GM12872 (cell line): ENCODE results near the gene CD44.

Experiments
- TF ChIP-seq, protein P1 (sequence below): IDR thresholded peaks from 3 replicates; pipeline ENCODE4 v1.5.1; 2011; ENCODE audit warnings: low read depth, mild to moderate bottlenecking, low read length, moderate library complexity; ENCODE audit not compliant: insufficient read depth

CD44 gene

GRCh38 chr11:35136311-35136710 lies 2.7 kb upstream of the CD44 start:
- TF ChIP-seq, protein P1, sequence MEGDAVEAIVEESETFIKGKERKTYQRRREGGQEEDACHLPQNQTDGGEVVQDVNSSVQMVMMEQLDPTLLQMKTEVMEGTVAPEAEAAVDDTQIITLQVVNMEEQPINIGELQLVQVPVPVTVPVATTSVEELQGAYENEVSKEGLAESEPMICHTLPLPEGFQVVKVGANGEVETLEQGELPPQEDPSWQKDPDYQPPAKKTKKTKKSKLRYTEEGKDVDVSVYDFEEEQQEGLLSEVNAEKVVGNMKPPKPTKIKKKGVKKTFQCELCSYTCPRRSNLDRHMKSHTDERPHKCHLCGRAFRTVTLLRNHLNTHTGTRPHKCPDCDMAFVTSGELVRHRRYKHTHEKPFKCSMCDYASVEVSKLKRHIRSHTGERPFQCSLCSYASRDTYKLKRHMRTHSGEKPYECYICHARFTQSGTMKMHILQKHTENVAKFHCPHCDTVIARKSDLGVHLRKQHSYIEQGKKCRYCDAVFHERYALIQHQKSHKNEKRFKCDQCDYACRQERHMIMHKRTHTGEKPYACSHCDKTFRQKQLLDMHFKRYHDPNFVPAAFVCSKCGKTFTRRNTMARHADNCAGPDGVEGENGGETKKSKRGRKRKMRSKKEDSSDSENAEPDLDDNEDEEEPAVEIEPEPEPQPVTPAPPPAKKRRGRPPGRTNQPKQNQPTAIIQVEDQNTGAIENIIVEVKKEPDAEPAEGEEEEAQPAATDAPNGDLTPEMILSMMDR = no peak

DNA sequence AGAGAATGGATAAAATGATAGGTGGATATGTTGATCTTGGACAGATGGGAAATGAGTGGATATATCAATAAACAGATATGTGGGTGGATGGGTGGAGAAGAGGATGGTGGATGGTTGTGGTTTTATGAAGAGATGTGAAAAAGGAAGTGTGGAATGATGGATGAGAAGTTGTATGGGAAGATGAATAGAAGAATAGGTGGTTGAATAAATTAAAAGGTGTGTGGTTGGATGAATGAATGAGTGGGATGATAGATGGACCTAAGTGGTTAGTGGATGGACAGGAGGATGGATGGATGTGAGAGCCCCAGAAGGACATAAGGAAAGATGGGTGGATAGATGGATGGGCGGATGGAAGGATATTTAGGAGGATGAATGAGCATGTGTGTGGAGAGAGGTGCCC lies 913 bp upstream of the CD44 start:
- TF ChIP-seq, protein P1 = no peak

DNA sequence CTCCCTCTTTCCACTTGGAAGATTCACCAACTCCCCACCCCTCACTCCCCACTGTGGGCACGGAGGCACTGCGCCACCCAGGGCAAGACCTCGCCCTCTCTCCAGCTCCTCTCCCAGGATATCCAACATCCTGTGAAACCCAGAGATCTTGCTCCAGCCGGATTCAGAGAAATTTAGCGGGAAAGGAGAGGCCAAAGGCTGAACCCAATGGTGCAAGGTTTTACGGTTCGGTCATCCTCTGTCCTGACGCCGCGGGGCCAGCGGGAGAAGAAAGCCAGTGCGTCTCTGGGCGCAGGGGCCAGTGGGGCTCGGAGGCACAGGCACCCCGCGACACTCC lies 397 bp upstream of the CD44 start:
- TF ChIP-seq, protein P1 = no peak

GRCh38 chr11:35139722-35140282 lies 831 bp downstream of the CD44 start:
- TF ChIP-seq, protein P1 = 0 out of 3 replicates have a peak, but pooled peaks have one; percentile 0

GRCh38 chr11:35141071-35141470 lies 2.1 kb downstream of the CD44 start:
- TF ChIP-seq, protein P1 = no peak

- TF ChIP-seq, protein P1 = no peak
Measured at GRCh38 chr11:35141571-35141971, 2.6 kb downstream of the CD44 start.

DNA sequence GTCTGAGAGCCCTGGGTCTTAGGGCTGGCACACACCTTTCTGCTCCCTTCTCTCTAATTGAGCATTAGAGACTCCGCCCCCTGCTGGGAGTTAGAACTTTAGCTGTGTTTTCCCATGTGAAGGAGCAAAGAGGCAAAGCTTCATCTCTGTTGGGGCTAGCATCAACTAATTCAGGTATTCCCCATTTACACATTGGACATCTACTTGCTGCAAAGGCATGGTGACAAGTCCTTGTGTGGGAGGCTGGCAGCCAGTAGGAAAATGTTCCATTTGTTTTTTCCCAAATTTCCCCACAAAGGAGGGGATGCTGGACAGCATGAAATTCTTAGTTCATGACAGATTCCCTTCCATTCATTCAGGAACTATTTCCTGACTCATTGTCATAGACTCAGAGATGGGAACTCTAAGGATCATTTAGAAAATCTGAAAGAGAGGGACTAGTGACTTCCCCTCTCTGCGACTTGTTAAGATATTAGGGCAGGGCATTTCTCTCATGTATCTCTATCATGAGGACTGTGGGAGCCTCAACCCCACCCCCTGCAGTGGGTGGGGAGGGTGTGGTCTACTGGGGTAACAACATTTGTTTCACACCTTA lies 3.6 kb downstream of the CD44 start:
- TF ChIP-seq, protein P1 = peak; percentile 48; the same call in 2 of the 3 replicates
